GM19043 (cell line): ENCODE data around the gene AQP6.
"Not testable (repeated sequence)": the region's sequence is repeated elsewhere in the genome, so short reads cannot be mapped to it uniquely, and the experiment has no call there.

ENCODE experiments used
- ATAC-seq: cut with Tn5 transposase; IDR thresholded peaks from one replicate; pipeline ENCODE4 v1.9.1; 2021; ENCODE audit warnings: low read depth; ENCODE audit not compliant: unreplicated experiment

The AQP6 gene

GRCh38 chr12:49969027-49969426 is 3.7 kb upstream of the AQP6 start:
- ATAC-seq: no peak

- no peak for ATAC-seq
Measured at GRCh38 chr12:49969651-49970429, 2.9 kb upstream of the AQP6 start.

- no peak for ATAC-seq
Measured at GRCh38 chr12:49970658-49971057, 2.1 kb upstream of the AQP6 start.

GRCh38 chr12:49971141-49971540 is 1.6 kb upstream of the AQP6 start:
- ATAC-seq: no peak

- no peak for ATAC-seq
Measured at GRCh38 chr12:49972129-49972528, 618 bp upstream of the AQP6 start.

- no peak for ATAC-seq
Measured at GRCh38 chr12:49973361-49973830, 649 bp downstream of the AQP6 start.

DNA sequence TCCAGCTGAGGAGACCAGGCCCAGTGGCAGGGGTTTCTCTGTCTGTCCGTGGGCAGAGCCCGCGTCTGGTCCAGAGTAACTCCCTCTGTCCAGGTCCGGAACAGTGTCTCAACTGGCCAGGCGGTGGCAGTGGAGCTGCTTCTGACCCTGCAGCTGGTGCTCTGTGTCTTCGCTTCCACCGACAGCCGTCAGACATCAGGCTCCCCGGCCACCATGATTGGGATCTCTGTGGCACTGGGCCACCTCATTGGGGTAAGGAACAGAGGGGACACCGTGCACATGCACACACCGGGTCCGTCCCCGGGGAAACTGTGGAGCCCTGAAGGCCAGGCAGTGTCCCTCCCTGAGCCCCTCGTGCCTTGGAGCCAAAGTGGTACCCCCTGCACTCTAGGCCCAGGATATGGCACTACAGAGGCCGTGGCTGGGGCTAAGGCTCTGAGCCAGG is 1.5 kb downstream of the AQP6 start:
- no peak for ATAC-seq

DNA sequence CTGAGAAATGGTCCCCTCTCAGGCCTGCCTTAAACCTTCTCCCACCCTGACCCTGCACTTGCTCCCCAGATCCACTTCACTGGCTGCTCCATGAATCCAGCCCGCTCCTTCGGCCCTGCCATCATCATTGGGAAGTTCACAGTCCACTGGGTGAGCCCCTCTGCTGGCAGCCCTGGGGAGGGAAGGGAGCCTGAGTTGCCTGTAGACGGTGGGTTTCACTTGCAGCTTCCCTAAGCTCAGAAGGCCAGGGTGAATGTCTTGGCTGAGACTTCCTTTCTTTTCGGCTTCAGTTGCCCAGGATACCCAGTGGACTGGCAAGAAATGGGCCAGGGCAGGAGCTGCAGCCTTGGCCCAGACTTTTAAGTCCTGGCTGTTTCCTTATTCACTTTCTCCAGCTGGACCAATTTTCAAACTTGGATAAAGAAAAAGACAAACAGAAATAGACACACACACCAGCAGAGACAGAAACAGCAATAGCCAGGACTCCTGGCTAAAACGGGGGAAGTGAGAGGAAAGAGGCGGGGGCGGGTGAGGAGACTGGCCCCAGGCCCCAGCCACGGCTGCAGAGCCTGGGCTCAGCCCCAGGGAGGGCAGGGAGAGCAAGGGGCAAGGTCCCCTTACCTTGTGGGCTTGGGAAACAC is 2.0 kb downstream of the AQP6 start:
- ATAC-seq: no peak

- ATAC-seq: no peak
Measured at GRCh38 chr12:49975318-49975761, 2.6 kb downstream of the AQP6 start.

DNA sequence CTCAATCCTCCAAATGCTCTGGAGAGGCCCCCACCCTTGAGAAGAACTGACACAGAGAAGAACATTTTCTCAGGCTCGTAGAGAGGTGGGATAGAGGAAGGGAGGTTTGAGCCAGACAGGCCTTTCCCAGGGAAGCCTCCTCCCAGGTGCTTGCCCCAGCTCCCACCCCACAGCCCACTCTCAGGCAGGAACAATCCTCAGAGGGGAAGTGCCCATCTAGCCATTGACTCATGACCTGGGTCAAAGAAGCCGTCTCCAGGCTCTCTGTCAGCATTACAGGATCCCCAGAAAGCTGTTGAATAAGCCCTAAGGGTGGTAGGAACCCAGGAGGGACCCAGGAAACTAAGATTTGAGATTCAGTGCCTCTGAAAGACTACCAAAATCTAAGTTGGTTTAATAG is 3.8 kb downstream of the AQP6 start:
- ATAC-seq: no peak

DNA sequence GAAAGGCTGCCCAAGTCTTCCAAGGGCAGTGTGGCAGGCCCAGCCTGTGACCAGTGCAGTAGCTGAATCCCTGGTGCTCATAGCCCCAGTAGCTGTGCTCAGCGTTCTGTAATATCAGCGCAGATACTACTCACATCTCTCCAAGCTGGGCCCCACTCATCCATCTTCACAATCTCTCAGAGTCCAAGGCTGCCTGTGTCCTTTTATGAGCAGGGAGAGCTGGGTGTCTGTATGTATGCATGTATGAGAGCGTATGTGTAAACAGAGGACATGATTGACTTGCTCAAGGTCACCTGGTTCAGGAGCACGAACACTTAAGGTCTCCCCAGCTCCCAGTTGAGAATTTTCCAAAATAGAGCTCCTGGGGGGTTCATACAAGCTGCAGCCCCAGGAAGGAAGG is 5.4 kb downstream of the AQP6 start:
- ATAC-seq: no peak

DNA sequence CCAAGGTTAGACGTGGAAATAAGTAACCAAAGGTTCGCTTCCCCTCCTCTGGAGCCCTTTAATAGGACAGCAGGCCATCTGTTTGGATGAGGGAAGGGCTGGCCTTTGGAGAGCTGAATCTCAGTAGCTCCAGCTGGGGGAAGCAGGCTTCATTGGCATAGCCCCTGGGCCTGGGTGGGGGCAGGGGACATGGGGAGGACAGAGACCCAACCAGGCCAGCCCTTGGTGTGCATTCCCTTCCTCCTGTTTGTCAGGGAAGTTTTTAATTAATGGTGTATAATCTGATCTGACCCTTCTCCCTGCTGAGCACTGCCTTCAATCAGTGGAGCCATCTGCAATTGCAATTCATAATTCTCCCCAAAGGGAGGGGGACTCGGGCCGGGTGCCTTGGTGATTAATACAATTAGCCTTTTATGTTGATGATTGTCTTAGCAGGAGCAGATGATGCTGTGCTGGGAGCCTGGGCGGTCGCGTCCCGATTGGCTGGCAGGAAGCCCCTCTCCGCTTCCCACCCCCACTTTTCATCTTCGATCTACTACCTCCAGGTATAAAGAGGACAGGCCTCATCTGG is 6.4 kb downstream of the AQP6 start:
- no peak for ATAC-seq

GRCh38 chr12:49979791-49980190 is 7.0 kb downstream of the AQP6 start:
- no peak for ATAC-seq

- ATAC-seq: no peak
Measured at GRCh38 chr12:49980501-49981349, 8.0 kb downstream of the AQP6 start.

DNA sequence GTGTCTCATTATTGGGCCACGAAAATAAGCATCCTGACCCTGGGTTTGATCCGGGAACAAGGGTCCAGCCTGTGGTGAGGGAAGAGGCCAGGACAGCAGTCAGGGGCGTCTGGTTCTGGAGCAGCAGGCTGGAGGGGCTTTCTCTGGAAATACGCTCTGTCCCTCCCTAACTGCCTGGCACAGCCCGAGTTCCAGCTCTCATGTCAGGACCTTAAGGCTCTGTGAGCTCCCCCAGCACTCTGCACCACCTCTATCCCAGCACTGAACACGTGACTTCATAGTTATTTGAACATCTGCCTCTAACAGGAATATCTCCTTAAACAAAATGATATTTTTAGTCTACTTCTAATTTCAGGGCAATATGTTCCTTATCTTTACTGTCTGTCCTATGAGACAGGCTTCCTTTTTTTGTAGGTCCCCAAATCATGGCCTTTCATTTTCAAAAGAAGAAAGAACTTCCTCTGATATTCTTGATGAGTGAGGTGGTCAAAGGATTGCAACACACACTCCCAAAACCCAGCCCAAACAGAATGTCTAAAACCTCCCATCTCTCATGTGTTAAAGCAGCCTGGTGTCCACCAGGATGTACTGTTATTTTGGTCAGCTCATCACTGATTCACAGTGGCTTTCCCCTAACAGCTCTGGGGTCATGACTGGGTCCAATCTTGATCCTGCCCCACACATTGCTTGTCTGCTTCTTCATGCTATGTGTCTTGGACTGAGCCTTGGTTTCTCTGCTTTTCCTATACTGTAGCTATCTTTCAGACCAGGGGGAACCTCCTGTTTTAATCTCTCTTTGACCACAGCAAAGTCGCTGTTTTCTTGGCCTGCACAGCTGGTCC is 9.7 kb downstream of the AQP6 start:
- ATAC-seq: no peak

GRCh38 chr12:49983892-49984291 is 11.1 kb downstream of the AQP6 start:
- ATAC-seq: no peak

DNA sequence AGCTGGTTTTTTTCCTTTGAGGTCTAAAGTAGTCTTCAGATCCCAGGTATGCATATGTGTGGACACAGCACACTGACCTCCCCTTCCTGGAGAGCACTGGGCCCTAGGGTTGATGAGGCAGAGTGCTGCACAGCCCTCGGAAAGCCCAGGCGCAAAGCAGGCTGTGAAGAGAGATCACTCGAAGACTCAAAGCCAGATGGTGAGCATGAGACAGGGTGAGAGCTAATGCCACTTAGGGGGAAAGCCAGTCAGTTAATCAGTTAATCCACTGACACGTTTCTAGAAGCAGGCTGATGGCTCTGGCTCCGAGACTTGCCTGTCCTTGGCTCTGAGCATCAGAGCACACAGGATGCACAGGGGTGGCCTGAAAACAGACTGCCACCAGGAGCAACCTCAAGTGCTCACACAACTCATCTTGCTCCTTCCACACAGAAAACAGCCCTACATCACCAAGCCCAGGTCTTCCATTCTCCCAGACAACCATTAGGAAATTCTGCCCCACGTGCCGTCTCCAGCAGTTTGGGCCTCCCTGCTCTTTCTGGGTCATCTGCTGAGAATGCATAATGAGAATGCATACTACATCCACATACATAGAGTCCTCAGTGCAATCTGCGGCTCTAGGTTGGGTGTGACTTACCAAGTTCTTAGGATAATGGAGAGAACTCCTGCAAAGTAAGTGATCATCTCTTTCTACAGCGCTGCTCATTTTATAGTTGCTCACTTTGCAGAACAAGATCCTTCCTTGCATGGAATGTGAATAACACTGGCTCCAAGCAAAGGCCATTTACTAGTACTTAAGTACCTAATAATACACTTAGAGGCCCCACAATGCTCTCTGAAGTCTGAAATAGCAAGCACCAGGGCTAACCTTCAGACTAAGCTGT is 12.0 kb downstream of the AQP6 start:
- no peak for ATAC-seq

DNA sequence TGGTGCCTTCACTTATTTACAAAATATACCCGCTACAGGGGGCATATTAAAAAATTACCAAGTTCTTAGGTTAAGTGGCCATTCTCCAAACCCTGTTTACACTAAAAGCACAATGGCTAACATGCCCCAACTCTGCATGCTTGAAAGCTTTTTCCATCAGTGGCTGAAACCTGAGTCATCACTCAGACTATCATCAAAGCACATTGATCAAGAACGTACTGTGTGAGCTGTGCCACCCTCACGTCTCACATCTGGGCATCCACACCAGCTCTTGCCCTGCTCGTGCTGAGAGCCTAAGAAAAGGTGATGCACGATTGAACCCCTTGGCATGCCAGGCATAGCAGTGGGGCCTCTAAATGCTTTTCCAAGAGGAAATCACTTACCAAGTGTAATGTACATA is 13.2 kb downstream of the AQP6 start:
- ATAC-seq: no peak

DNA sequence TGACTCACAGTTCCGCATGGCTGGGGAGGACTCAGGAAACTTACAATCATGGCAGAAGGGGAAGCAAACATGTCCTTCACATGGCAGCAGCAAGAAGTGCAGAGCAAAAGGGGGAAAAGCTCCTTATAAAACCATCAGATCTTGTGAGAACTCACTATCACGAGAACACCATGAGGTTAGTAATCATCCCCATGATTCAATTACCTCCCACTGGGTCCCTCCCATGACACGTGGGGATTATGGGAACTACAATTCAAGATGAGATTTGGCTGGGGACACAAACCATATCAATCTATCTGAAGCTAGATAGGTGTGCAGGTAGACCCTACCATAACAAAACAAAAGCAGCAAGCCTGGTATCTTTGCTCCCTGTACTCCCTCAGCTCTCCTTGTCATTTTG is 13.7 kb downstream of the AQP6 start:
- ATAC-seq: not testable (repeated sequence)
